Measurements from ENCODE around the gene TRMU. TPM values are rescaled to one million over a fixed set of nuclear protein-coding genes. Genes with fewer than 3 reads are reported as not detected.
A peak's percentile ranks its signal among the peaks of the same experiment; 100 is the strongest.

Gene TRMU
- total RNA-seq, 1 experiment from 2014 or later, result 46.6 TPM

DNA sequence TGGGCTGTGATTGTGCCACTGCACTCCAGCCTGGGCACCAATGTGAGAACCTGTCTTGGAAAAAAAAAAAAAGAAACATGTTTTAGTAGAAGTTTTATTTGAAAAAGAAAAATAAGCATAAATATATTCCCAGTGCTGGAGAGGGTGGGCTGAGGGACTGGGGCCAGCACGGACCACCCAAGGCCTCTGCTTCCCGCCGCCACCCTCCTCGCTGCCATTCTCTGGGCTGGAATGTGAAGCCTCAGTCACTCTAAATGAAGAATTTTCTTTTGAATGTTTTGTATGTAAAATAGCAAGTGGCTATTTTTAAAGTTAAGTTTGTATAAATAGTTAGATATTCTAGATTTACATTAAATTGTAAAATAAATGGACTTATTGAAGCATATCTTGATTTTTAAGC, 5.1 kb upstream of the TRMU start:
- no TSS peak for BruUV-seq (replicated peaks)
- CTCF ChIA-PET, result interaction anchor here (0.9 to 1.2 kb wide), 4 partner anchors 12 to 324 kb away, joined by 4 to 7 read pairs (median 4); no protein-coding TSS in a partner anchor
- TF ChIP-seq CTCF (IDR thresholded peaks at IDR 0.05; ENCODE audit: unreplicated experiment), result no peak
- no peak for DNase-seq (ENCODE audit: unreplicated experiment)
- Mint-ChIP-seq H3K9me3 (ENCODE audit: unreplicated experiment) (no peaks in the 10 kb centered on the region), H3K4me1 (ENCODE audit: insufficient read depth, unreplicated experiment) (no peaks in the 10 kb centered on the region), H3K27ac (ENCODE audit: low read depth, unreplicated experiment) (no peak overlapping the region), H3K36me3 (ENCODE audit: insufficient read depth, unreplicated experiment) (peaks cover 17% of the 10 kb centered on the region), H3K4me3 (ENCODE audit: unreplicated experiment) (no peak overlapping the region), H3K27me3 (ENCODE audit: insufficient read depth, unreplicated experiment) (no peaks in the 10 kb centered on the region)
- intact Hi-C loops (cut with micrococcal nuclease), result no loop called here
- POLR2A ChIA-PET, result interaction anchor here (1.1 kb wide), 1 partner anchor 15 kb away, joined by 3 read pairs; no protein-coding TSS in a partner anchor

- H3K27me3 Mint-ChIP-seq (ENCODE audit: insufficient read depth, unreplicated experiment), result no peaks in the 10 kb centered on the region
- peaks cover 2% of the 10 kb centered on the region for H3K4me1 Mint-ChIP-seq (ENCODE audit: insufficient read depth, unreplicated experiment)
- POLR2A ChIA-PET, result no interaction called here
- intact Hi-C loops (cut with micrococcal nuclease), result no loop called here
- H3K36me3 Mint-ChIP-seq (ENCODE audit: insufficient read depth, unreplicated experiment), result peaks cover 14% of the 10 kb centered on the region
- TF ChIP-seq CTCF (IDR thresholded peaks at IDR 0.05; ENCODE audit: unreplicated experiment), result no peak
- BruUV-seq (replicated peaks), result no TSS peak
- no peak for DNase-seq (ENCODE audit: unreplicated experiment)
- H3K9me3 Mint-ChIP-seq (ENCODE audit: unreplicated experiment), result no peaks in the 10 kb centered on the region
- H3K27ac Mint-ChIP-seq (ENCODE audit: low read depth, unreplicated experiment), result no peak overlapping the region
- H3K4me3 Mint-ChIP-seq (ENCODE audit: unreplicated experiment), result no peak overlapping the region
- CTCF ChIA-PET, result interaction anchor here (0.5 to 1.2 kb wide), 4 partner anchors 16 to 754 kb away, joined by 4 to 5 read pairs (median 4); no protein-coding TSS in a partner anchor
Observed at GRCh38 chr22:46331496-46331895, 4.0 kb upstream of the TRMU start.

DNA sequence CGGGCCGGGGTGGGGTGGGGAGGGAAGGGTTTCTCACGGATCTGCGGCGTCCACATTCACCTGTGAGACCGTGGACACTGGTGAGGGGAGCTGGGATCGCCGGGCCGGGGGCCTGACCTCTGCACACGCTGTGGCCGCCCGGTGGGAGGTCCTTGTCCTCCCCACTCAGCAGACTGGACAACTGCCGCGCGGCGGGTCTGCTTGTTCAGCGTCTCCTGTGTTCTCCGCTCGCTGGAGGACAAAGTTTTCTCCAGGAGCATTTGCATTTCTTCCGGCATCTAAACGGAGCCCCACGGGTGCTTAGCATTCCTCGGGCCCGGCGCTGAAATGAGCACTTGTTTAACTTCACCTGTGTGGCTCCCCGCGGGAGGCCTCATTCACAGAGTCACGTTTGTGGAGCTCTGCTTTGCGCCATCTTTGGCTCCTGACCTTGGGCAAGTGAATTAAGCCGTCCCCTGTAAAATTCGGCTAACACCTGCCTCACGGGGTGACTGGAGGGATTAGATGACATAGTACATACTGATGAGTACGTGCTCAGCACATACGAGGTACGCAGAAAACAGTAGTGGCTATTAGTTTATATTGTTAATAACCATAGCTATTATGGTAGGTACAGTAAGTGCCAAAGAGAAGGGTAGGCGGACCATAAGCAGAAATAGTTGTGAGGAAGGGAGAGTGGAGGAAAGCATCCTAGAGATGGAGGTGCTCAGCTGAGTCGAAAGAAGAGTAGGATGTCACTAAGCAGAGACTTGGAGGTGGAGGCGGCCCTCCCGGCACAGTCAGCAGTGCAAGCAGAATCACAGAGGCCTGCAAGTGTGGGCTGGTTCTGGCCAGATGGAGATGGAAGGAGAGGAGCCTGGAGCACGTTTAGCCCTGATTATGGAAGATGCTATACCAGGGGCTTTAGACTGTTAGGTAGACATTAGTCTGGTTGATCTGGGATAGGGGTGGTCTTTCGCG, 885 bp downstream of the TRMU start:
- BruUV-seq (replicated peaks), result TSS peak; percentile 18
- ChIA-PET CTCF (interaction anchor here (0.6 to 1.4 kb wide), 4 partner anchors 21 to 330 kb away, joined by 3 to 4 read pairs (median 4); no protein-coding TSS in a partner anchor), POLR2A (interaction anchor here (0.5 to 2.5 kb wide), 34 partner anchors 8 to 1172 kb away, joined by 3 to 9 read pairs (median 3); partner anchors contain the start of genes CELSR1, GTSE1, PPARA and TBC1D22A)
- intact Hi-C loops (cut with micrococcal nuclease), result no loop called here
- H3K4me1 Mint-ChIP-seq (ENCODE audit: insufficient read depth, unreplicated experiment), result peaks cover 14% of the 10 kb centered on the region
- no peaks in the 10 kb centered on the region for H3K9me3 Mint-ChIP-seq (ENCODE audit: unreplicated experiment)
- no peak for TF ChIP-seq CTCF (IDR thresholded peaks at IDR 0.05; ENCODE audit: unreplicated experiment)
- H3K36me3 Mint-ChIP-seq (ENCODE audit: insufficient read depth, unreplicated experiment), result peaks cover 46% of the 10 kb centered on the region
- H3K27ac Mint-ChIP-seq (ENCODE audit: low read depth, unreplicated experiment), result peak overlapping the region; percentile 89
- peak; percentile 24 for DNase-seq (ENCODE audit: unreplicated experiment)
- peak overlapping the region; percentile 91 for H3K4me3 Mint-ChIP-seq (ENCODE audit: unreplicated experiment)
- H3K27me3 Mint-ChIP-seq (ENCODE audit: insufficient read depth, unreplicated experiment), result no peaks in the 10 kb centered on the region

DNA sequence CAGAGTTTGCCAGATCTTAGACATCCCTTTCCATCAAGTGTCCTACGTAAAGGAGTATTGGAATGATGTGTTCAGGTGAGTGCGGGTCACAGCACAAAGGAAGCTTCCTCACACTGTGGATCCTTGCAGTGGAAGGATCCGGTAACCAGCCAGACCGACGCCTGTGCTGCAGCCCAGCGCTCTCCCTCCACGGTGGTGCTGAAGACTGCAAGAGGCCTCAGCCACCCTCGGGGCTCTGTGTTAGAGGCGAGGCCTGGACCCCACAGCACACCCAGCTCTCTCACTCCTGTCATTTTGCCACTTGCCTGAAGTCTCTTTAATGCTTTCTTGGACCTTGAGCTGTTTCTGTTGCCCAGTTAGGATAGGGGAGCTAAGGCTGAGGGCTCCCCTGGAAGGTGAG, 2.4 kb downstream of the TRMU start:
- intact Hi-C loops (cut with micrococcal nuclease), result no loop called here
- peaks cover 61% of the 10 kb centered on the region for H3K36me3 Mint-ChIP-seq (ENCODE audit: insufficient read depth, unreplicated experiment)
- BruUV-seq (replicated peaks), result no TSS peak
- CTCF ChIA-PET, result interaction anchor here (0.8 kb wide), 1 partner anchor 421 kb away, joined by 4 read pairs; no protein-coding TSS in a partner anchor
- H3K27ac Mint-ChIP-seq (ENCODE audit: low read depth, unreplicated experiment), result no peak overlapping the region
- no peaks in the 10 kb centered on the region for H3K9me3 Mint-ChIP-seq (ENCODE audit: unreplicated experiment)
- no peak for DNase-seq (ENCODE audit: unreplicated experiment)
- no peaks in the 10 kb centered on the region for H3K27me3 Mint-ChIP-seq (ENCODE audit: insufficient read depth, unreplicated experiment)
- H3K4me3 Mint-ChIP-seq (ENCODE audit: unreplicated experiment), result no peak overlapping the region
- no peak for TF ChIP-seq CTCF (IDR thresholded peaks at IDR 0.05; ENCODE audit: unreplicated experiment)
- POLR2A ChIA-PET, result no interaction called here
- peaks cover 14% of the 10 kb centered on the region for H3K4me1 Mint-ChIP-seq (ENCODE audit: insufficient read depth, unreplicated experiment)
